Duodenal mucosa (tissue), 2 donors: ENCODE measurements around the gene FAM3A.

Experiments used
- H3K27ac ChIP-seq: one replicate; pipeline ENCODE4 v1.7.0; 2013; ENCODE audit warnings: low read depth, low read length
- H3K27me3 ChIP-seq, 2 donors: one replicate each; pipeline ENCODE4 v1.7.0; 2013; ENCODE audit warnings: low read length in 2 of 2, control low read depth in 1 of 2; ENCODE audit not compliant: insufficient read depth in 2 of 2, control insufficient read depth in 1 of 2
- H3K36me3 ChIP-seq, 2 donors: one replicate each; pipeline ENCODE4 v1.7.0; 2013; ENCODE audit warnings: low read length in 2 of 2, control low read depth in 1 of 2; ENCODE audit not compliant: insufficient read depth in 2 of 2, control insufficient read depth in 1 of 2
- H3K4me1 ChIP-seq, 2 donors: one replicate each; pipeline ENCODE4 v1.7.0; 2013; ENCODE audit warnings: low read length in 2 of 2, control low read depth in 1 of 2; ENCODE audit not compliant: insufficient read depth in 2 of 2, control insufficient read depth in 1 of 2
- H3K4me3 ChIP-seq, 2 donors: one replicate each; pipeline ENCODE4 v1.7.0; 2013; ENCODE audit warnings: low read length in 2 of 2, low read depth in 1 of 2
- H3K9ac ChIP-seq, 2 donors: one replicate each; pipeline ENCODE4 v1.7.0; 2013; ENCODE audit warnings: low read length in 2 of 2, low read depth in 1 of 2
- H3K9me3 ChIP-seq, 2 donors: one replicate each; pipeline ENCODE4 v1.7.0; 2013; ENCODE audit warnings: low read length in 2 of 2, control low read depth in 1 of 2; ENCODE audit not compliant: control insufficient read depth in 1 of 2

Gene FAM3A

GRCh38 chrX:154463611-154464220 lies 52.3 kb downstream of the FAM3A start:
- no peak overlapping the region for H3K9ac ChIP-seq
- H3K4me1 ChIP-seq, result peaks cover 6 to 8% of the 10 kb centered on the region in 2 donors
- H3K36me3 ChIP-seq, result peaks cover 5 to 19% of the 10 kb centered on the region in 2 donors
- no peak overlapping the region for H3K4me3 ChIP-seq
- H3K9me3 ChIP-seq, result no peaks in the 10 kb centered on the region
- no peak overlapping the region for H3K27ac ChIP-seq
- no peaks in the 10 kb centered on the region for H3K27me3 ChIP-seq

GRCh38 chrX:154462396-154462795 lies 53.6 kb downstream of the FAM3A start:
- Histone ChIP-seq H3K9me3 (no peaks in the 10 kb centered on the region), H3K36me3 (peaks cover 5 to 19% of the 10 kb centered on the region in 2 donors), H3K9ac (no peak overlapping the region), H3K4me1 (peaks cover 6 to 8% of the 10 kb centered on the region in 2 donors), H3K27me3 (no peaks in the 10 kb centered on the region), H3K27ac (no peak overlapping the region), H3K4me3 (no peak overlapping the region)

- no peaks in the 10 kb centered on the region for H3K27me3 ChIP-seq
- H3K4me3 ChIP-seq, result no peak overlapping the region
- H3K9ac ChIP-seq, result no peak overlapping the region
- no peak overlapping the region for H3K27ac ChIP-seq
- H3K36me3 ChIP-seq, result peaks cover 5 to 7% of the 10 kb centered on the region in 2 donors
- H3K9me3 ChIP-seq, result no peaks in the 10 kb centered on the region
- H3K4me1 ChIP-seq, result peaks cover 6 to 8% of the 10 kb centered on the region in 2 donors
These were observed 55.7 kb downstream of the FAM3A start for GRCh38 chrX:154460326-154460725.

- Histone ChIP-seq H3K27ac (no peak overlapping the region), H3K36me3 (peaks cover 5 to 7% of the 10 kb centered on the region in 2 donors), H3K4me1 (peaks cover 6 to 8% of the 10 kb centered on the region in 2 donors), H3K9ac (peak overlapping the region in 1 of 2 donors; percentile 43), H3K27me3 (no peaks in the 10 kb centered on the region), H3K4me3 (peak overlapping the region in 1 of 2 donors; percentile 60), H3K9me3 (no peaks in the 10 kb centered on the region)
These were observed 56.2 kb downstream of the FAM3A start for GRCh38 chrX:154459832-154460231.

- Histone ChIP-seq H3K27ac (no peak overlapping the region), H3K9ac (peak overlapping the region; percentile 43 to 51), H3K9me3 (no peaks in the 10 kb centered on the region), H3K4me1 (peaks cover 6 to 8% of the 10 kb centered on the region in 2 donors), H3K27me3 (no peaks in the 10 kb centered on the region), H3K4me3 (peak overlapping the region; percentile 60 to 64), H3K36me3 (peaks cover 3 to 5% of the 10 kb centered on the region in 2 donors)
These were observed 56.9 kb downstream of the FAM3A start for GRCh38 chrX:154458954-154459778.

GRCh38 chrX:154458116-154458953 lies 57.7 kb downstream of the FAM3A start, which contains the start of gene PLXNA3:
PLXNA3 (plus strand) TSS chrX:154458281; CDS start chrX:154460184, 1,903 bp downstream.
- H3K27me3 ChIP-seq, result no peaks in the 10 kb centered on the region
- no peaks in the 10 kb centered on the region for H3K9me3 ChIP-seq
- peak within 1 kb of the TSS; percentile 60 to 64 for H3K4me3 ChIP-seq
- H3K4me1 ChIP-seq, result peaks cover 6 to 8% of the 10 kb centered on the region in 2 donors
- peaks cover 3 to 5% of the 10 kb centered on the region in 2 donors for H3K36me3 ChIP-seq
- peak within 1 kb of the TSS; percentile 43 to 51 for H3K9ac ChIP-seq
- H3K27ac ChIP-seq, result peak within 1 kb of the TSS; percentile 32

GRCh38 chrX:154457491-154458115 lies 58.4 kb downstream of the FAM3A start:
- no peaks in the 10 kb centered on the region for H3K27me3 ChIP-seq
- H3K4me3 ChIP-seq, result peak overlapping the region; percentile 38 to 62
- peaks cover 6 to 8% of the 10 kb centered on the region in 2 donors for H3K4me1 ChIP-seq
- no peak overlapping the region for H3K27ac ChIP-seq
- peak overlapping the region in 1 of 2 donors; percentile 38 for H3K9ac ChIP-seq
- no peaks in the 10 kb centered on the region for H3K9me3 ChIP-seq
- H3K36me3 ChIP-seq, result peaks cover 5 to 6% of the 10 kb centered on the region in 2 donors
